ENCODE data around the gene UTF1. TPM values are rescaled to one million over a fixed set of nuclear protein-coding genes. Genes with fewer than 3 reads are reported as not detected.

Gene UTF1
- total RNA-seq, 2 experiments from 2014 or later, result not detected

- no peak overlapping the region for H2AFZ ChIP-seq (ENCODE audit: low read length)
- no peaks in the 10 kb centered on the region for H3K79me2 ChIP-seq (ENCODE audit: insufficient read depth, low read depth, low read length)
- no peak overlapping the region for H3K27ac ChIP-seq (ENCODE audit: low read depth, low read length, poor library complexity, severe bottlenecking)
- DNase-seq (ENCODE audit: low spot score), result no peak
- ChIA-PET POLR2A (no interaction called here), CTCF (ENCODE audit: unreplicated experiment) (no interaction called here)
- peaks cover 14% of the 10 kb centered on the region for H3K4me1 ChIP-seq (ENCODE audit: insufficient read depth, low read length, poor library complexity, severe bottlenecking)
- intact Hi-C loops (cut with micrococcal nuclease; ENCODE audit: unreplicated experiment), result no loop called here
- no peaks in the 10 kb centered on the region for H4K20me1 ChIP-seq (ENCODE audit: insufficient read depth, low read length)
- BruUV-seq (replicated peaks), result no TSS peak
- no peaks in the 10 kb centered on the region for H3K9me3 ChIP-seq (ENCODE audit: low read length)
- H3K4me3 ChIP-seq (ENCODE audit: low read depth, low read length, poor library complexity, severe bottlenecking), result no peak overlapping the region
- H3K9me2 ChIP-seq (ENCODE audit: insufficient read depth, low read length), result no peaks in the 10 kb centered on the region
- TF ChIP-seq EZH2phosphoT487 (IDR thresholded peaks at IDR 0.05; ENCODE audit: borderline replicate concordance, low read depth, low read length) (no peak), CTCF (conservative IDR thresholded peaks at IDR 0.05; ENCODE audit: low read length) (no peak)
- H3K4me2 ChIP-seq (ENCODE audit: low read length), result no peak overlapping the region
- H3K36me3 ChIP-seq (ENCODE audit: insufficient read depth, low read length), result no peaks in the 10 kb centered on the region
Observed at GRCh38 chr10:133253361-133253955, 23.4 kb downstream of the UTF1 start.

DNA sequence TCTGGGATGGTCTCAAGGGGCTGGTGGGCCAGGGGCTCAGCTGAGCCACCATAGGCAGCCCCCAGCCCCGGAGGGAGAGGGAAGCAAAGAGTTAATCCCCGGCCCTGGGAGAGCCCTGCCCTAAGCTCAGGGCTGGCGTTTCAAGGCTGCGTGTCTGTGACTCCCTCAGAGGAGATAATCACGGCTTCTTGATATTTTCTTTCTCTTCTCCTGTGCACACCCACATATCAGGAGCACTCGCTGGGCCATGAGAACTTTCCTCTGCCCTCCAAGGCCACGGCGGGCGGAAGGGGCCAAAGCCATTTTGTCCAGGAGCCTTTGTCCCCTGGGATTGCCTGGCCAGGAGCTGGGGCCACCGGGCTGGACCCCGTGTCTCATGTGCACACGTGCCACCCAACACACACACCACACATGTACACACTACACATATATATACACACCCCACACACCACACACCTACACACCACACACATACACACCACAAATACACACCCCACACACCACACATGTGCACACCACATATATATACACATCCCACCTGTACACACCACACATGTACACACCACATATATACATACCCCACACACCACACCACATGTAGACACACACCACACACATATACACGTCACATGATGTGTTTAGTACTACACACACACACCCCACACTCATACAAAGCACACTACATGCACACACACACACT lies 24.6 kb downstream of the UTF1 start:
- H3K4me3 ChIP-seq (ENCODE audit: low read depth, low read length, poor library complexity, severe bottlenecking), result no peak overlapping the region
- intact Hi-C loops (cut with micrococcal nuclease; ENCODE audit: unreplicated experiment), result no loop called here
- H3K27ac ChIP-seq (ENCODE audit: low read depth, low read length, poor library complexity, severe bottlenecking), result no peak overlapping the region
- H2AFZ ChIP-seq (ENCODE audit: low read length), result no peak overlapping the region
- H3K4me2 ChIP-seq (ENCODE audit: low read length), result no peak overlapping the region
- POLR2A ChIA-PET, result no interaction called here
- no peaks in the 10 kb centered on the region for H3K79me2 ChIP-seq (ENCODE audit: insufficient read depth, low read depth, low read length)
- H3K9me3 ChIP-seq (ENCODE audit: low read length), result no peaks in the 10 kb centered on the region
- CTCF ChIA-PET (ENCODE audit: unreplicated experiment), result interaction anchor here (0.6 kb wide), 1 partner anchor 26 kb away, joined by 3 read pairs; no protein-coding TSS in a partner anchor
- no peak for DNase-seq (ENCODE audit: low spot score)
- no TSS peak for BruUV-seq (replicated peaks)
- peaks cover 20% of the 10 kb centered on the region for H3K4me1 ChIP-seq (ENCODE audit: insufficient read depth, low read length, poor library complexity, severe bottlenecking)
- TF ChIP-seq EZH2phosphoT487 (IDR thresholded peaks at IDR 0.05; ENCODE audit: borderline replicate concordance, low read depth, low read length) (no peak), CTCF (conservative IDR thresholded peaks at IDR 0.05; ENCODE audit: low read length) (no peak)
- H4K20me1 ChIP-seq (ENCODE audit: insufficient read depth, low read length), result no peaks in the 10 kb centered on the region
- H3K9me2 ChIP-seq (ENCODE audit: insufficient read depth, low read length), result no peaks in the 10 kb centered on the region
- no peaks in the 10 kb centered on the region for H3K36me3 ChIP-seq (ENCODE audit: insufficient read depth, low read length)

DNA sequence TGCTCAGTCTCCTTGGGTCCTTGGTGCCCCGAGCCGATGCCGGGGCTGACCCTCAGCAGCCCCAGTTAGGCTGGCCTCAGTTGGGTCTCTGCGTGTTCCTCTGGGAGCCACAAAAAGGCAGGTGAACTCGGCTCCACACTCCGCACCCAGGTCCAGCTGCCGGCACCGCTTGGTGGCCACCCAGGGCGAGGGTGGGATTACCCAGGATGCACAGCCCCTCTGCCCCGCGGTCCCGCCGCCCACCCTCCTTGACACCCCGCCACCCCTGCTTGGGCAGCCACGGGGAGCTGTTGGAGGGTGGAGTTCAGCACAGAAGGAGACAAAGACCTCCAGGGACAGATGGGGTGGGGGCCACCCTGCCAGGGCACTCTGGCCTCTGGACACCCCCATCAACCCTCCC lies 25.3 kb downstream of the UTF1 start:
- ChIA-PET POLR2A (no interaction called here), CTCF (ENCODE audit: unreplicated experiment) (no interaction called here)
- BruUV-seq (replicated peaks), result no TSS peak
- Histone ChIP-seq H2AFZ (ENCODE audit: low read length) (no peak overlapping the region), H3K4me2 (ENCODE audit: low read length) (no peak overlapping the region), H3K9me3 (ENCODE audit: low read length) (no peaks in the 10 kb centered on the region), H3K9me2 (ENCODE audit: insufficient read depth, low read length) (no peaks in the 10 kb centered on the region), H3K36me3 (ENCODE audit: insufficient read depth, low read length) (no peaks in the 10 kb centered on the region), H3K79me2 (ENCODE audit: insufficient read depth, low read depth, low read length) (no peaks in the 10 kb centered on the region), H3K4me3 (ENCODE audit: low read depth, low read length, poor library complexity, severe bottlenecking) (no peak overlapping the region), H3K27ac (ENCODE audit: low read depth, low read length, poor library complexity, severe bottlenecking) (no peak overlapping the region), H3K4me1 (ENCODE audit: insufficient read depth, low read length, poor library complexity, severe bottlenecking) (peaks cover 20% of the 10 kb centered on the region), H4K20me1 (ENCODE audit: insufficient read depth, low read length) (no peaks in the 10 kb centered on the region)
- intact Hi-C loops (cut with micrococcal nuclease; ENCODE audit: unreplicated experiment), result no loop called here
- TF ChIP-seq CTCF (conservative IDR thresholded peaks at IDR 0.05; ENCODE audit: low read length) (no peak), EZH2phosphoT487 (IDR thresholded peaks at IDR 0.05; ENCODE audit: borderline replicate concordance, low read depth, low read length) (no peak)
- no peak for DNase-seq (ENCODE audit: low spot score)

Measured in OCI-LY7 (cell line).